Dedifferentiated amniotic fluid mesenchymal stem cell (primary cell): ENCODE results near the gene ATL3.
"Not testable (repeated sequence)": the region's sequence is repeated elsewhere in the genome, so short reads cannot be mapped to it uniquely, and the experiment has no call there.

Experiments used
- DNase-seq: peaks from one replicate; pipeline ENCODE4 v3.0.0-alpha.2; 2016; ENCODE audit errors: extremely low spot score

ATL3 gene, protein sequence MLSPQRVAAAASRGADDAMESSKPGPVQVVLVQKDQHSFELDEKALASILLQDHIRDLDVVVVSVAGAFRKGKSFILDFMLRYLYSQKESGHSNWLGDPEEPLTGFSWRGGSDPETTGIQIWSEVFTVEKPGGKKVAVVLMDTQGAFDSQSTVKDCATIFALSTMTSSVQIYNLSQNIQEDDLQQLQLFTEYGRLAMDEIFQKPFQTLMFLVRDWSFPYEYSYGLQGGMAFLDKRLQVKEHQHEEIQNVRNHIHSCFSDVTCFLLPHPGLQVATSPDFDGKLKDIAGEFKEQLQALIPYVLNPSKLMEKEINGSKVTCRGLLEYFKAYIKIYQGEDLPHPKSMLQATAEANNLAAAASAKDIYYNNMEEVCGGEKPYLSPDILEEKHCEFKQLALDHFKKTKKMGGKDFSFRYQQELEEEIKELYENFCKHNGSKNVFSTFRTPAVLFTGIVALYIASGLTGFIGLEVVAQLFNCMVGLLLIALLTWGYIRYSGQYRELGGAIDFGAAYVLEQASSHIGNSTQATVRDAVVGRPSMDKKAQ

DNA sequence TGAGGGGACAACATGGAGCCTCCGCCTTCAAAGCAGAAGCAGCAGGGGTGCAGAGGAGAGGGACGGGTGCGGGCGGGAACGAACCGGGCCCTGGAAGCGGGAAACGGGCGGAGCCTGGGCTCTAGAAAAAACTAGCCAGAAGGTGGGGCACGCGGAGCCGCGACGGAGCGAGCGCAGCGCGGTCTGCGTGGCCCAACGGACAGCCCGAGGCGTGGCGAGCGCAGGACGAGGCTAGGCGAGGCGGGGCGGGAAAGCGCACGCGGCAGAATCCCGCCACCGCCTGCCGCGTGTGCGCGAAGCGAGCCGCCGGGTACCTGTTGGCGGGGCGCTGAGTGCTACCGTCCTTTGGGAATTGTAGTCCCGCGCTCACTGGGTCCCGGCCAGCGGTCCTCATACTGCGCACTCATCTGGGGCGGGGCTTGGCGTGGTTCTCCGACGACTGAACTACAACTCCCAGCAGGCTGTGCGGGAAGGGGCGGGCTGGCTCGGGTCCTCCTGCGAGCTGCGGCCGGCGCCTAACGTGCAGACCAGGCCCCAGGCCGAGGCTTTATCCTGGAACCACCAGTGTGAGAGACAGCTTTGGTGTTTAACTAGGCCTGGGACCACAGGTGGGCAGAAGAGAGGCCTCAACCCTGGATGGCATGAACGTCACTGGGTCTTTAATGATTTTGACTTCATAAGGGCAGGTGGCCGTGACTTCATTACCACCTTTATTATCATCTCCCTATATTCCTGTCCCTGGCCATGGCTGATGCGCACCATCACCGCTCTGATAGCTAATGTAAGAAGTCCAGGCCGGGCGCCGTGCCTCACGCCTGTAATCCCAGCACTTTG is at the start of gene ATL3:
TSS of gene ATL3 (minus strand) at position 55 of the 834 bp plus-strand sequence. CDS start at position 14, 41 bp downstream.
- peak; percentile 94 for DNase-seq

DNA sequence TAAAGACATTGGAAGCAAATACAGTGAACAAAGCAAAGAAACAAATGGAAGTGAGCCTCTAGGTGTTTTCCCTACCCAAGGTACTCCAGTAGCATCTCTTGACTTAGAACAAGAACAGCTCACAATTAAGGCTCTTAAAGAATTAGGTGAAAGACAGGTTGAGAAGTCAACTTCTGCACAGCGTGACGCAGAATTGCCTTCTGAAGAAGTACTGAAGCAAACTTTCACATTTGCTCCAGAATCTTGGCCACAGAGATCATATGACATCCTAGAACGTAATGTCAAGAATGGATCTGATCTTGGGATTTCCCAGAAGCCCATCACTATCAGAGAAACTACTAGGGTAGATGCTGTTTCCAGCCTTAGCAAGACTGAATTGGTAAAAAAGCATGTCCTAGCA is 49.4 kb upstream of the ATL3 start:
- DNase-seq: no peak

DNA sequence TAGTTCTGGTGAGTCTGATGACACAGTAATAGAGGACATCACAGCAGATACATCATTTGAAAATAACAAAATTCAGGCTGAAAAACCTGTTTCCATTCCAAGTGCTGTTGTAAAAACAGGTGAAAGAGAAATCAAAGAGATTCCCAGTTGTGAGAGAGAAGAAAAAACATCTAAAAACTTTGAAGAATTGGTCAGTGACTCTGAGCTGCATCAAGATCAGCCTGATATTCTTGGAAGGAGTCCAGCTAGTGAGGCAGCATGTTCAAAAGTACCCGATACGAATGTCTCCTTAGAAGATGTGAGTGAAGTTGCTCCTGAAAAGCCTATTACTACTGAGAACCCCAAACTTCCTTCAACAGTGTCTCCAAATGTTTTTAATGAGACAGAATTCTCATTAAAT is 48.8 kb upstream of the ATL3 start:
- no peak for DNase-seq

DNA sequence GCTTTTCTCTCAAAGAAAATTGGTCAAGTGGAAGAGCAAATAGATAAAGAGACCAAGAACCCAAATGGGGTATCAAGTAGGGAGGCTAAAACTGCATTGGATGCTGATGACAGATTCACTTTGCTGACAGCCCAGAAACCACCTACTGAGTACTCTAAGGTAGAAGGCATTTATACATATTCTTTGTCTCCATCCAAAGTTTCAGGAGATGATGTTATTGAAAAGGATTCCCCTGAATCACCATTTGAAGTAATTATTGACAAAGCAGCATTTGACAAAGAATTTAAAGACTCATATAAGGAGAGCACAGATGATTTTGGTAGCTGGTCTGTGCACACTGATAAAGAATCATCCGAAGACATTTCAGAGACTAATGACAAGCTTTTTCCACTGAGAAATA is 47.8 kb upstream of the ATL3 start:
- no peak for DNase-seq

DNA sequence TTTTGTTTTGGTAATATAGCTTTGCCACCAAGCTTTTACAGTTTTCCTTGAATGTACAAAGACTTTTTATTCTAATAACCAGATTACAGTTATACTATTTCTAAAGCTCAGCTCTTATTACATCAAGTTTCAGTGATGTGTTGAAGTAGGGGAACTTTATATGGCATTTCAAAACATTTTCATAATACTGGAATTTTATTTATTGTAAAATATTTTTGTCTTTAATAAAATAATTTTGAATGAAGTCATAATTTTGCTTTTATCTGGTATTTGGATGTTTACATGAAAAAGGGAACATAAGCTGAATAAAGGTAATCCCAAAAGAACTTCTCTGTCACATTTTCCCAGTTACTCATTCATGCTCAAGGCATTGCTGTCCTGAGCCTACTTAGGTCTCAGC is 44.9 kb upstream of the ATL3 start:
- no peak for DNase-seq

DNA sequence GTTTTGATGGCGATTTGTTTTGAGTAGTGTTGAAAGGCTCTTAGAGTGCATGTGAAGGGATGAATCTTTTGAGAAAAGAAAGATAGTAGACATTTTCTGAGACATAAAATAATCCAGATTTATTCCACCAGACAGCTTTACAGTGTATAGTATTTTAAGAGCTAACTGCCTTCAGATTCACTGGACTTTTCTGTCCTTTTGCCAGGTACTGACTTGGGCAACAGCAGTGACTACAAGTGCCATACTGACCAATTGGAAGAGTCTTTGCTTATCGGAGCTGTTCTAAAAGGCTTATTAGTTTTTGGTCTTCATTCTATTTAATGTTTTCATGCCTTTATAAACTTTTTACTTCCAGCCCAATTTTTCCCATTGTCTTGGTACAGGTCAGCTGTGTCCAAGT is 42.6 kb upstream of the ATL3 start:
- DNase-seq: no peak

DNA sequence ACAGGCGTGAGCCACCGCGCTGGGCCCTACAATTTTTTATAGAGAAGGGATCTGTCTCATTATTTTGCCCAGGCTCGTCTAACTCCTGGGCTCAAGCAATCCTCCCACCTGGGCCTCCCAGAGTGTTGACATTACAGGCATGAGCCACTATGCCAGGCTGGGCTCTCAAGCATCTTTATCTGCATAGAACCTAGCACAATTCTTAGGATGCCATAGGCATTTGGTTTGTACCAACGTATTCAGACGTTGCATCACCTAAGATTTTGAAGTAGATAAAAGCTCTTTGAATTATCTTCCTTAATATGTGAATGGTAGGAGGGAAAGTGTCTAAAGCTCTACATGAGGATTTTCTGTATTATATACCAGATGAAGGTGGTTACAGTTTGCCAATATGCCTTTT is 40.7 kb upstream of the ATL3 start:
- no peak for DNase-seq

DNA sequence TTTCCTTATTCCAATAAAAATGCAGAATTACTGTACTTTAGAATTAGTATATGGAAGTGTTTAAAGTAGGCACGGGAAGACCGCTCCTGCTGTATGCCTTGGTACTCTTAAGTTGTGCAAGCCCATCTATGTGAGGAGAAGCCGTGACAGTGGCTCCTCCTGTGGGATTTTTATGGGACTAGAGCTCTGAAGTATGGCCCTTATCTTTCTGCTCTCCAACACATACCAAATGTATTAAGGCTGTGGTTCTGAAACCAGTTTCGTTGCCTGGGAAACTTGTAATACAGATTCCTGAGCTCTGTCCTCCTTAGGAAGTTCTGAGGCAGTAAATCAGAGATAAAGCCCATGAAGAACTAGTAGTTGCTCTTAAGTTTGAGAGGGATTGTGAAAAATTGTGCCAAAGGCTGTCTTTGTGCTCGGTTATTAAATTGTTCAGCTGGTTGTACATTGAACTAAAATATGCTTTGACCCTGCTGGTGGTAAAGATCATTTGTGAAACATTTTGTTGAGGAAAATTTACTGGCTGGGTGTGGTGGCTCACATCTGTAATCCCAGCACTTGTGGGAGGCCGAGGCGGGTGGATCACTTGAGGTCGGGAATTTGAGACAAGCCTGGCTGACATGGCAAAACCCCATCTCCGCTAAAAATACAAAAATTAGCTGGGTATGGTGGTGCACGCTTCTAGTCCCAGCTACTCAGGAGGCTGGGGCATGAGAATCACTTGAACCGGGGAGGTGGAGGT is 39.5 kb upstream of the ATL3 start:
- peak; percentile 51 for DNase-seq

DNA sequence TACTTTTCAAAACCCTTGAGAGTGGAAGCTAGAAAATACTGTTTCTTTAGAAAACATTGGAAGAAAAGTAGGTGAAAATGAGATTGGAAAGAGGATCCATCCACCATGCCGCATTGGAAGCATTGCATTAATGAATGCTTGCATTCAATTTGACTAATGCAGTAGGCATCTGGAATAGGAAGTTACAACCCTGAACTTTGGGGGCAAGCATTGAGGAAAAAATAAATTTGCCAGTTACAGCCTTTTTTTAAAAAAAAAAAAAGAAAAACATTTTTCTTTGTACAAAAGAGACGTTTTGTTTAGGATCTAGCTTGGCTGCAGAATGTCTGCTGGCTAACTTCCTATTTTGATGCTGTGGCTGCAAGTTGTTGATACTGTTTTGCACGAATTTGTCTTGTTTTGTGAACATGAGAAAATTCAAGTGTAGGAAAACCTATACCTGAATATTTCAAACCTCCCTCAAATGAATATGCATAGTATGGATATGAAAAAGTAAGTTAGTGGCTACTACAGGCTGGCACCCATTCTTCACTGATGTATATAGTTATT is 38.2 kb upstream of the ATL3 start:
- DNase-seq: no peak

DNA sequence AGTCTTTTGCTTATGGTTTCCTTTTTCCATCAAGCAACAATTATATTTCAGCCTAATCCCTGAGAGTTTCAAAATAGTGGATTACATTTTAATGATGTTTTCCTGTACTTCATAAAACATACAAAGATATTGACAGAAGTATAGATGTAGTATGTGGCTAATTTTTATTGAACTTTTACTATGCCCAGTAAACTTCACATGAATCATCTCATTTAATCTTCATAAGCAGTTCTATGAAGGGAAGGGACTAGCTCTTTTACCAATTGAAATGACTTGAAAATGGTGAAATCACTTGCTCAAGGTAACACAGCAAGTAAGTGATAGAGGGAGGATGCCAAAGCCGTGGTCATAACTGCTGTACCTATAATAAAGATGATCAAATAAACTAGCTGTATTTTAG is 37.6 kb upstream of the ATL3 start:
- DNase-seq: no peak

DNA sequence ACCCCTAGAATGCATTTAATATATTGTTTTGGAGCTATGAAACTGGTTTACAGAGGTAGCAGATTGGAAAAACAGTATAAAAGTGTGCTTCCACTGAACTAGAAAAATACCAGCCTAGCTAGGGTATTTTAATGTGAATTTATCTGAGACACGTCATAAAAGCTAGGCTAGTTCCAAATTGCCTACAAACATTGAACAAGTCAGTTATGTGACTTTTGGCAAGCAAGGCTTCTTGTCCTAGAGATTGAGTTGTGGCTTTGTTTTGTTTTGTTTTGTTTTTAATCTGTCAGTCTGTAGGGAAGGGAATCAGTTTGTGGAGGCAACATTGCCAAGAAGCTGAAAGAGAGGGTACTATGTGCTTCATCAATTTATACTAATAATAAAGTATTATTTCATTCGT is 34.4 kb upstream of the ATL3 start:
- DNase-seq: no peak

DNA sequence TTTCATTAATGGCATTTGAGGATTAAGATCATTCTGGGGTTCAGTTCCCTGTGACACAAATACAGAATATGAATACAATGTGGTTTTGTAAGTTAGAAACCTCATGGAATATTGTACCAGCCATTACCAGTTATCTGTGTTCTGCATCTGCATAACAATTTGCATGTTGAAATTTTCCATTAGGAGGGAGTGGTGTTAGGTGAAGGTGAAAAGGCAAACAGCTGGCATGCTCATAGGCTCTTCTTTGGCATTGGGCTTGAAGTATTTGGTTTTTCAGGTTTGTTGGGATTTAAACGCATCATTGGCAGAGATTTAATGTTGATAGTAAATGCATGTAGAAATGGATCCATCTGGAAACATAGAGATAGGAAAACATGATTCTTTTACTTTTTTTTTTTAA is 28.7 kb upstream of the ATL3 start:
- DNase-seq: no peak

DNA sequence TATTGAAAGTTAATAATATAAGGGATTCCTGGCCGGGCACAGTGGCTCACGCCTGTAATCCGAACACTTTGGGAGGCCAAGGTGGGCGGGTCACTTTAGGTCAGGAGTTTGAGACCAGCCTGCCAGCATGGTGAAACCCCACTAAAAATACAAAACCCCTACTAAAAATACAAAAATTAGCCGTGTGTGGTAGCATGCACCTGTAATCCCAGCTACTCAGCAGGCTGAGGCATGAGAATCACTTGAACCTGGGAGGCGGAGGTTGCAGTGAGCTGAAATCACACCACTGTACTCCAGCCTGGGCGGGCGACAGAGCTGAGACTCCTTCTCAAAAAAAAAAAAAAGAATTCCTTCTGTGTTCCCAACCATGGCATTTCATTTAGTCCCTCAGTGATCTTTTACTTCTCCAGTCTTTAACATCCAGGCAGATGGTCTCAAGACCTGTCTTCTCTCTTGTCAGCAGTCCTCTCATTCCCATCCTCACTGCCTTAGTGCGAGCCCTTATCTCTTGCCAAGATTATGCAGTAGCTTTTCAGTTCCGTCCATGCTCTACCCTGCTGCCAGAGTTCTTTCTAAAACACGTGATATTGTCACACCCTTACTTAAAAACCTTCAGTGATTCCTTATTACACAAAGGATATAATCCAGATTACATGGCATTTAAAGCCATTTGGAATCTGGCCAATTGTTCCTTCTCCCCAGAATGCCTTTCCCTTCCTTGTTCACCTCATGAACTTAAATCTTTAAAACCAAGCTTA is 28.0 kb upstream of the ATL3 start:
- no peak for DNase-seq

DNA sequence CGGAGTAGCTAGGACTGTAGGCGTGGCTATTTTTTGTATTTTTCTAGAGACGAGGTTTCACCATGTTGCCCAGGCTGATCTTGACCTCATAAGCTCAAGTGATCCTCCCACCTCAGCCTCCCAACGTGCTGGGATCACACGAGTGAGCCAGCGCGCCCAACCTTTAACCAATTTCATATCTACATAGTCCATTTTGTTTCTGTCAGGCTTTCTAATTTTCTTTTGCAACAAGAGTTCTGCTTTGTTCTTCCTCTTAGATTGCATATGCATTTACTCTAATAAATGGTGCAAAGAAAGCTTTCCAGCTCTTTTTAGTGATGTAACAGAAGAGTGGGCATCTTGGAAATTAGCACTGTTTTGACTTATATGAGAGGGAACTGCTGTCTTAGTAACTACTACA is 23.4 kb upstream of the ATL3 start:
- DNase-seq: no peak

DNA sequence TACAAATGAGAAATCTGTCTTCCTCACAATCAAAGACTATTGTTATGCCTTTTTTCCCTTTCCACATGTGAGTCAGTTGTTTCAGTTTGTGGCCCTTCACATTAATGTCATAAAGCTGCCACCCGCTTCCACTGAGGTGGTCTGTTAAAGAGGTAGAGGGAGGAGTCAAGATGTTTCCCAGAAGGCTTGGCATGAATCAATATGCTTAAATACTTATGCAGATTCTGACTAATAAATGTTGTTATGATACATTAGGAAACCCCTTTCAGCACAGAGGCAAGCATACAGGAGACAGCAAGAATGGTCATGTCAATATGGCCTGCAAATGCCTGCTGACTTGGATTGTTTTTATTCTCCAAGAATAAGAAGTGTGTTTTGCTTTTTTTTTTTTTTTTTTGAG is 16.7 kb upstream of the ATL3 start:
- no peak for DNase-seq

DNA sequence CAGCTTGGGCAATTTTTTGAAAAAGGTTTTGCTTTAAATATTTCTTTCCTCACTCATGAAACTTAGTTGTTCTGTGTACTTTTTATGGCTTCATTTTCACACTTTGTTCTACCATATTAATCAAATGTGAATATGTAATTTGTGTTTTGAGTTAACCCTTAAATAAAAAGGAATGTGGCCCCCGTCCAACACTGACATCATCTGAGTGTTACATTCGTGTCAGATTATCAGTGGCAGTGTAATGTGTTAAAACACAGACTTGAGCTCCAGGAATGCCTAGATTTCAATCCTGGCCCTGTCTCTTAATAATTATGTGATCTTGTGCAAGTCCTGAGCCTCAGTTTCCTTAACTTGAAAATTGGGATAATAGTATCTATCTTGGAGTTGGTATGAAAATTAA is 15.8 kb upstream of the ATL3 start:
- DNase-seq: no peak

DNA sequence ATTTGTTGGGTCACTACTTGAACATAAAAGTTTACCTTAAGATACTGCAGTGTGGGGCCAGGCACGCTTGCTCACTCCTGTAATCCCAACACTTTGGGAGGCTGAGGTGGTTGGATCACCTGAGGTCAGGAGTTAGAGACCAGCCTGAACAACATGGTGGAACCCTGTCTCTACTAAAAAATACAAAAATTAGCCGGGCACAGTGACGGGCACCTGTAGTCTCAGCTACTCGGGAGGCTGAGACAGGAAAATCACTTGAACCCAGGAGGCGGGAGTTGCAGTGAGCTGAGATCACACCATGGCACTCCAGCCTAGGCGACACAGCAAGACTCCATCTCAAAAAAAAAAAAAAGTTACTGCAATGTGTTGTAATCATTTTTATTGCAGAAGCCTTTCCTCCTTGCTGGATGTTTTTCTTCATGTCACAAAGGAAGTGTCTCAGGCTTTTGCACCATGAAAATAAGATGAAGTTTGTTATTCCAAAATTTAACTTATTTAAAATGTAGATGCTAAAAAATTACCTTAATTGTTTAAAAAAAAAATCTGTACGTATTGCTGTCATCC is 14.1 kb upstream of the ATL3 start:
- DNase-seq: not testable (repeated sequence)

DNA sequence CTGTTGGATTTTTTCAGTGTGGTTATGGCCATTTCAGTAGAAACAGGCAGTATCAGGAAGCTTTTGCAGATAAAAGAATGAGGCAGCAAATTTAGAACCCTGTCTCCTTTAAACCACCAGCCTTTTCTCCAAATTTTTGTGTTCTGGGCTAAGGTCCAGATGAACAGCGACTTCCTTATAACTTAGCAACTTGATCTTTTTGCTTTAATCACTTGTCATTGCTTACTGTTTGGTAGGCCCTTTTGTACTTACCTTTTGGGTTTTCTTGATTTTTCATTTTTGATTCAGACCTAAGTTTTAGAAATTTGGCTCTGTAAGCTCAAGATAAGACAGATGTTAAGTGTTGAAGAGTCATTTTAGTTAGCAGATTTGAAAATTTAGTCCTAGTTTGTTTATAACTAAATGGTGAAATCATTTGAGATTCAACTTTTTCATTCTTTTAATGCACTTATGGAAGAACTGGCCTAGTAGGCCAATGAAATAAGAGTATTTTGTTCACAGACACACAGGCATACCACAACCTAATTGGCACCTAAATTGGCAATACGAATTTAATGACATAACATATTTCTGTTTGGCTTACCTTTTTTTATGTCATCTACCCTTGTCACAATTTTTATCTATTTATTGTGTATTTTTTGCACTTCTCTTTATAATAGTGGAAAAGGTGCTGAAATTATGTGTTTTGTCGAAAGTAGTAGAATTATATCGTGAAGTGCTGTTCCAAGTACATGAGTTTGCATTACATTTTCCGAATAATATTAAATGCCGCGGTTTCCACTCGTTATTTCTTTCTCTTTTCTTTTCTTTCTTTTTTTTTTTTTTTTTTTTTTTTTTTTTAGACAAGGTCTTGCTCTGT is 12.2 kb upstream of the ATL3 start:
- DNase-seq: peak; percentile 53

DNA sequence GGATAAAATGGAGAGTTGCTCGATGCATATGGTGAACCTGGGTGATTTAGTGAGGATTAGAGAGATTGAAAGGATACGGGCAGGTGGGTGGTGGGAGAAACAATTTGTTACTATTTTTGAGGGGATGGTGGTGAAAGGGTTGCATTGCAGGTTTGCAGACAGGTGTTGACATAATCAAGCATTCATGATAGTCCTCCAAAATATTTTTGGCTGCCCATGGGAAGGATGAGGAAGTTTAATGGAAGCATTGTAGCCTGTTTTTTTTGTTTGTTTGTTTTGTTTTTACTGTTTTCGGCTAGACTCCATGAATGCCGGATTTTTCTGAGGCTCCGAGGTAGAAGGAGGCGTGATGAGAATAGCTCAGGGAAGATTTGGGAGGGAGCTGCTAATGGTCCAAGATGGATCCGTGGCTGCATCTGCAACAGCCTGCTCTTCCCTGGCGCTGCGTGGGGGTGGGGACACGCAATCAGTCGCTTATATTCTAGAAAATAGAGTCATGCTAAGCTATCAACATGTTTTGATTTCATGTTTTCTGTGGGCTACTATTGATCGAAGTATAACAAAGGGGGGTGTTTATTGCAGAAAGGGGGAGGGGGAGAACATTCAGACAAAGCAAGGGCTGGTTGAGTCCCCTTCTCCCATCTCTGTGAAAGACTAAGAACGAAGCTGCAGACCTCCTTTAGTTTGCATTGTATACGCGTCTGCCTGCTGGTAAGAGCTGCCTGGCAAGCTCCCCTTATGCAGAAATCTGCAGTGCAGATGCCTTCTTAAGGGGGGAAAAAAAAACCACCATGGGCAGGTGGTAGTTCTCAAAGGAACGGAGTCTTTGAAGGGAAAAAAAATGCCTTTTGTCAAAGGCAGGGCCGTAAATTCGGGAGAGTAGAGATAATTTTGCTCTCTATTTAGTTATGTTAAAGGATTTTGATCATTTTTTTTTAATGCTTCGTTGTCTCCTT is 11.2 kb upstream of the ATL3 start:
- DNase-seq: no peak
